ENCODE measurements around the gene TBC1D28. TPM values are rescaled to one million over a fixed set of nuclear protein-coding genes. Genes with fewer than 3 reads are reported as not detected.
A peak's percentile ranks its signal among the peaks of the same experiment; 100 is the strongest.
"Not testable (repeated sequence)": the region's sequence is repeated elsewhere in the genome, so short reads cannot be mapped to it uniquely, and the experiment has no call there.

The TBC1D28 gene
- total and polyA plus RNA-seq, 9 of the 15 experiments (the other 6 are each of a cell fraction or from before 2014, with no cell fraction given), result not detected

- H3K79me2 ChIP-seq (ENCODE audit: control insufficient read depth, insufficient read depth, low read length); H3K9me3 ChIP-seq (replicated peaks; ENCODE audit: control insufficient read depth, insufficient read depth, low read depth, low read length); H3K4me3 ChIP-seq; H3K27me3 ChIP-seq (ENCODE audit: control insufficient read depth in 2 of 2, insufficient read depth in 2 of 2, low read length in 2 of 2); BruUV-seq (replicated peaks); H3K4me1 ChIP-seq (replicated peaks in 1 of 2; ENCODE audit: control insufficient read depth in 2 of 2, insufficient read depth in 2 of 2, low read length in 2 of 2); H3K4me2 ChIP-seq (ENCODE audit: insufficient read depth, low read length); H4K20me1 ChIP-seq (replicated peaks; ENCODE audit: control insufficient read depth, insufficient read depth, low read length); H3K27ac ChIP-seq (ENCODE audit: extremely low read depth, low read depth, low read length); H3K36me3 ChIP-seq (ENCODE audit: control insufficient read depth, insufficient read depth, low read length); FAIRE-seq; in situ Hi-C loops (cut with MboI); H3K9me1 ChIP-seq (ENCODE audit: control insufficient read depth, insufficient read depth, low read length); POLR2A ChIA-PET; H3K9ac ChIP-seq (ENCODE audit: insufficient read depth in 1 of 2, low read depth in 2 of 2, low read length in 2 of 2); TF ChIP-seq JUND (tag; IDR thresholded peaks at IDR 0.05; ENCODE audit: borderline replicate concordance, low read depth, low read length): not testable (repeated sequence)
- DNase-seq (ENCODE audit: extremely low read depth in 1 of 4, low spot score in 3 of 4) (peak; percentile 30 to 71 (median 44)), ATAC-seq (peak; percentile 77)
- 32% methylated on average over 11 of the region's 22 CpGs for WGBS (ENCODE audit: insufficient coverage, low coverage, missing lambda C conversion rate)
- intact Hi-C loops (cut with micrococcal nuclease), result loop anchor here (10.0 kb wide), 1 partner anchor 309 kb away; no protein-coding TSS in a partner anchor
- H2AFZ ChIP-seq (ENCODE audit: low read depth, low read length), result peak overlapping the region; percentile 55; the same call in 1 of the 2 replicates
- CTCF ChIA-PET (ENCODE audit: low intra/inter-chr PET ratio), result interaction anchor here (0.9 kb wide), 1 partner anchor 336 kb away, joined by 4 read pairs; no protein-coding TSS in a partner anchor
- TF ChIP-seq, protein P1, sequence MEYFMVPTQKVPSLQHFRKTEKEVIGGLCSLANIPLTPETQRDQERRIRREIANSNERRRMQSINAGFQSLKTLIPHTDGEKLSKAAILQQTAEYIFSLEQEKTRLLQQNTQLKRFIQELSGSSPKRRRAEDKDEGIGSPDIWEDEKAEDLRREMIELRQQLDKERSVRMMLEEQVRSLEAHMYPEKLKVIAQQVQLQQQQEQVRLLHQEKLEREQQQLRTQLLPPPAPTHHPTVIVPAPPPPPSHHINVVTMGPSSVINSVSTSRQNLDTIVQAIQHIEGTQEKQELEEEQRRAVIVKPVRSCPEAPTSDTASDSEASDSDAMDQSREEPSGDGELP (CRISPR knock-in tag; IDR thresholded peaks at IDR 0.05; ENCODE audit: borderline replicate concordance), result peak; percentile 68; the same call in 1 of the 2 replicates
- TF ChIP-seq RB1 (IDR thresholded peaks at IDR 0.05; ENCODE audit: low read depth) (peak; percentile 81), CTBP1 (IDR thresholded peaks at IDR 0.05; ENCODE audit: borderline replicate concordance) (peak; percentile 46; the same call in 1 of the 2 replicates), JUND (IDR thresholded peaks at IDR 0.05; ENCODE audit: borderline replicate concordance, low read depth, low read length) (peak; percentile 36; the same call in 1 of the 2 replicates), KLF16 (IDR thresholded peaks at IDR 0.05) (peak; percentile 53; the same call in 1 of the 2 replicates), CREM (IDR thresholded peaks at IDR 0.05; ENCODE audit: low read depth) (peak; percentile 85), SP1 (CRISPR knock-in tag; IDR thresholded peaks at IDR 0.05) (peak; percentile 40; the same call in 1 of the 2 replicates), NBN (IDR thresholded peaks at IDR 0.05; ENCODE audit: low read depth) (peak; percentile 49; the same call in 1 of the 2 replicates), RAD21 (CRISPR knock-in tag; conservative IDR thresholded peaks at IDR 0.05 in 1 of 2, IDR thresholded peaks at IDR 0.05 in 1 of 2) (peak; percentile 55 to 92)
- TF ChIP-seq, protein P2, sequence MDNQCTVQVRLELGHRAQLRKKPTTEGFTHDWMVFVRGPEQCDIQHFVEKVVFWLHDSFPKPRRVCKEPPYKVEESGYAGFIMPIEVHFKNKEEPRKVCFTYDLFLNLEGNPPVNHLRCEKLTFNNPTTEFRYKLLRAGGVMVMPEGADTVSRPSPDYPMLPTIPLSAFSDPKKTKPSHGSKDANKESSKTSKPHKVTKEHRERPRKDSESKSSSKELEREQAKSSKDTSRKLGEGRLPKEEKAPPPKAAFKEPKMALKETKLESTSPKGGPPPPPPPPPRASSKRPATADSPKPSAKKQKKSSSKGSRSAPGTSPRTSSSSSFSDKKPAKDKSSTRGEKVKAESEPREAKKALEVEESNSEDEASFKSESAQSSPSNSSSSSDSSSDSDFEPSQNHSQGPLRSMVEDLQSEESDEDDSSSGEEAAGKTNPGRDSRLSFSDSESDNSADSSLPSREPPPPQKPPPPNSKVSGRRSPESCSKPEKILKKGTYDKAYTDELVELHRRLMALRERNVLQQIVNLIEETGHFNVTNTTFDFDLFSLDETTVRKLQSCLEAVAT (IDR thresholded peaks at IDR 0.05), result peak in 1 of 2 experiments; percentile 97; a peak in 2 of 4 replicates
These were observed 18.6 kb downstream of the TBC1D28 start for GRCh38 chr17:18625509-18626104.

Measured in K562 (cell line).